Osteocyte (in vitro differentiated cells): Measurements from ENCODE around the gene CENPVL1. TPM values are rescaled to one million over a fixed set of nuclear protein-coding genes. Genes with fewer than 3 reads are reported as not detected.
"Not testable (repeated sequence)": the region's sequence is repeated elsewhere in the genome, so short reads cannot be mapped to it uniquely, and the experiment has no call there.

Experiments
- DNase-seq: peaks from one replicate; pipeline ENCODE4 v3.0.0; 2021; ENCODE audit warnings: mixed read lengths; ENCODE audit not compliant: unreplicated experiment; ENCODE audit errors: extremely low spot score
- H3K27ac Mint-ChIP-seq: one replicate; pipeline ENCODE4 v1.8.0; 2021; ENCODE audit warnings: mild to moderate bottlenecking, mixed read lengths; ENCODE audit not compliant: unreplicated experiment
- H3K27me3 Mint-ChIP-seq: one replicate; pipeline ENCODE4 v1.8.0; 2021; ENCODE audit warnings: mixed read lengths; ENCODE audit not compliant: unreplicated experiment
- H3K36me3 Mint-ChIP-seq: one replicate; pipeline ENCODE4 v1.8.0; 2021; ENCODE audit warnings: mixed read lengths; ENCODE audit not compliant: unreplicated experiment
- H3K4me1 Mint-ChIP-seq: one replicate; pipeline ENCODE4 v1.8.0; 2021; ENCODE audit warnings: mixed read lengths; ENCODE audit not compliant: unreplicated experiment
- H3K4me3 Mint-ChIP-seq: one replicate; pipeline ENCODE4 v1.8.0; 2021; ENCODE audit warnings: mild to moderate bottlenecking, moderate library complexity, mixed read lengths; ENCODE audit not compliant: unreplicated experiment
- H3K9me3 Mint-ChIP-seq: one replicate; pipeline ENCODE4 v1.8.0; 2021; ENCODE audit warnings: mixed read lengths; ENCODE audit not compliant: unreplicated experiment
- CTCF ChIP-seq: fragments of 200-600 bp; sonication (generic); IDR thresholded peaks from 2 replicates; pipeline ENCODE4 v1.5.0; 2021; ENCODE audit warnings: antibody characterized with exemption, mild to moderate bottlenecking, moderate library complexity
- long read RNA-seq: library from polyadenylated mRNA; unstranded; transcript quantifications from one replicate; pipeline ENCODE4 v2.0.0, GENCODE V29; 2021
- total RNA-seq: library from RNA; stranded (reverse); gene quantifications from 2 replicates; pipeline ENCODE4 v1.2.1, GENCODE V29; 2021

CENPVL1 gene
- total RNA-seq = not detected in 2 replicates
- long read RNA-seq = 0 reads

- not testable (repeated sequence) for H3K9me3 Mint-ChIP-seq, H3K36me3 Mint-ChIP-seq, H3K4me1 Mint-ChIP-seq, DNase-seq, H3K27ac Mint-ChIP-seq, H3K27me3 Mint-ChIP-seq, H3K4me3 Mint-ChIP-seq
Measured at GRCh38 chrX:51710277-51711164, at the start of gene CENPVL1. TSS of gene CENPVL1 (plus strand) at chrX:51710512. CDS start at chrX:51710512, 0 bp downstream.

GRCh38 chrX:51665981-51666380 lies 44.3 kb upstream of the CENPVL1 start:
- Mint-ChIP-seq H3K4me1 (no peaks in the 10 kb centered on the region), H3K4me3 (no peak overlapping the region)
- DNase-seq = no peak

GRCh38 chrX:51679689-51680433 lies 30.5 kb upstream of the CENPVL1 start:
- DNase-seq, H3K4me3 Mint-ChIP-seq, H3K9me3 Mint-ChIP-seq, H3K4me1 Mint-ChIP-seq, H3K36me3 Mint-ChIP-seq, H3K27me3 Mint-ChIP-seq, H3K27ac Mint-ChIP-seq: not testable (repeated sequence)

More at GRCh38 chrX:51665981-51666380, 44.3 kb upstream of the CENPVL1 start:
- Mint-ChIP-seq H3K27me3 (no peaks in the 10 kb centered on the region), H3K27ac (no peak overlapping the region), H3K9me3 (no peaks in the 10 kb centered on the region), H3K36me3 (no peaks in the 10 kb centered on the region)
- no peak for TF ChIP-seq CTCF

- DNase-seq, H3K4me1 Mint-ChIP-seq, H3K4me3 Mint-ChIP-seq, H3K36me3 Mint-ChIP-seq, H3K27ac Mint-ChIP-seq, H3K27me3 Mint-ChIP-seq, H3K9me3 Mint-ChIP-seq: not testable (repeated sequence)
Measured at GRCh38 chrX:51681808-51682719, 28.2 kb upstream of the CENPVL1 start.

GRCh38 chrX:51682720-51683062 lies 27.6 kb upstream of the CENPVL1 start, which contains the start of gene CENPVL2:
TSS of gene CENPVL2 (minus strand) at chrX:51682831. CDS start at chrX:51682831, 0 bp downstream.
- not testable (repeated sequence) for H3K36me3 Mint-ChIP-seq, H3K27ac Mint-ChIP-seq, H3K27me3 Mint-ChIP-seq, DNase-seq, H3K9me3 Mint-ChIP-seq, H3K4me1 Mint-ChIP-seq, H3K4me3 Mint-ChIP-seq

- no peaks in the 10 kb centered on the region for H3K36me3 Mint-ChIP-seq
- DNase-seq = peak; percentile 27
- H3K27me3 Mint-ChIP-seq = no peaks in the 10 kb centered on the region
- no peak for TF ChIP-seq CTCF
- no peak overlapping the region for H3K27ac Mint-ChIP-seq
- H3K4me3 Mint-ChIP-seq = no peak overlapping the region
- H3K4me1 Mint-ChIP-seq = no peaks in the 10 kb centered on the region
- peaks cover 13% of the 10 kb centered on the region for H3K9me3 Mint-ChIP-seq
Measured at GRCh38 chrX:51694254-51694653, 16.1 kb upstream of the CENPVL1 start.
